Measurements from ENCODE around the gene SHISA3. TPM values are rescaled to one million over a fixed set of nuclear protein-coding genes. Genes with fewer than 3 reads are reported as not detected.
A peak's percentile ranks its signal among the peaks of the same experiment; 100 is the strongest.

The SHISA3 gene
- total RNA-seq, 1 experiment from 2014 or later: 0.18 TPM

GRCh38 chr4:42395595-42395994 is 1.7 kb upstream of the SHISA3 start:
- CTCF ChIA-PET: no interaction called here
- BruUV-seq (replicated peaks): no TSS peak
- ATAC-seq (no peak), DNase-seq (ENCODE audit: low read depth, low spot score) (no peak)
- Histone ChIP-seq H3K4me3 (ENCODE audit: low read depth in 2 of 2, low read length in 2 of 2) (no peak overlapping the region), H3K36me3 (ENCODE audit: control insufficient read depth, insufficient read depth, low read length) (no peaks in the 10 kb centered on the region), H3K27me3 (ENCODE audit: control insufficient read depth, insufficient read depth, low read length) (peaks cover 5% of the 10 kb centered on the region), H3K27ac (ENCODE audit: low read length) (no peak overlapping the region), H3K9me3 (ENCODE audit: control insufficient read depth, insufficient read depth, low read depth, low read length) (no peaks in the 10 kb centered on the region), H3K4me1 (ENCODE audit: control insufficient read depth, insufficient read depth, low read length) (no peaks in the 10 kb centered on the region; the same call in 1 of the 2 replicates)
- POLR2A ChIA-PET: no interaction called here
- no peak for TF ChIP-seq TCF7L2 (IDR thresholded peaks at IDR 0.05; ENCODE audit: low read depth, low read length)
- in situ Hi-C loops (cut with HindIII; ENCODE audit: low pct_unique_long_range_greater_than_20kb, low sequenced_read_pairs): no loop called here
- intact Hi-C loops (cut with micrococcal nuclease; ENCODE audit: unreplicated experiment): no loop called here

- Histone ChIP-seq H3K9me3 (ENCODE audit: control insufficient read depth, insufficient read depth, low read depth, low read length) (no peaks in the 10 kb centered on the region), H3K4me3 (ENCODE audit: low read depth in 2 of 2, low read length in 2 of 2) (no peak overlapping the region), H3K27ac (ENCODE audit: low read length) (no peak overlapping the region), H3K36me3 (ENCODE audit: control insufficient read depth, insufficient read depth, low read length) (no peaks in the 10 kb centered on the region), H3K4me1 (ENCODE audit: control insufficient read depth, insufficient read depth, low read length) (no peaks in the 10 kb centered on the region; the same call in 1 of the 2 replicates), H3K27me3 (ENCODE audit: control insufficient read depth, insufficient read depth, low read length) (peaks cover 5% of the 10 kb centered on the region)
- TF ChIP-seq SIN3A (IDR thresholded peaks at IDR 0.05; ENCODE audit: borderline replicate concordance, insufficient read depth, low read depth, low read length): no peak
- TF ChIP-seq POLR2AphosphoS5 (IDR thresholded peaks at IDR 0.05; ENCODE audit: low read depth, low read length): no peak
- no peak for TF ChIP-seq REST (IDR thresholded peaks at IDR 0.05; ENCODE audit: insufficient read depth in 1 of 2, low read depth in 2 of 2, low read length in 1 of 2)
- TF ChIP-seq CTCF (IDR thresholded peaks at IDR 0.05): no peak
- no peak for TF ChIP-seq TCF7L2 (IDR thresholded peaks at IDR 0.05; ENCODE audit: low read depth, low read length)
- ChIA-PET POLR2A (no interaction called here), CTCF (interaction anchor here (0.7 kb wide), 1 partner anchor 992 kb away, joined by 4 read pairs; no protein-coding TSS in a partner anchor)
- ATAC-seq (no peak), DNase-seq (ENCODE audit: low read depth, low spot score) (no peak)
- no TSS peak for BruUV-seq (replicated peaks)
- intact Hi-C loops (cut with micrococcal nuclease; ENCODE audit: unreplicated experiment) (no loop called here), in situ Hi-C loops (cut with HindIII; ENCODE audit: low pct_unique_long_range_greater_than_20kb, low sequenced_read_pairs) (no loop called here)
Measured at GRCh38 chr4:42396361-42396751, 932 bp upstream of the SHISA3 start.

DNA sequence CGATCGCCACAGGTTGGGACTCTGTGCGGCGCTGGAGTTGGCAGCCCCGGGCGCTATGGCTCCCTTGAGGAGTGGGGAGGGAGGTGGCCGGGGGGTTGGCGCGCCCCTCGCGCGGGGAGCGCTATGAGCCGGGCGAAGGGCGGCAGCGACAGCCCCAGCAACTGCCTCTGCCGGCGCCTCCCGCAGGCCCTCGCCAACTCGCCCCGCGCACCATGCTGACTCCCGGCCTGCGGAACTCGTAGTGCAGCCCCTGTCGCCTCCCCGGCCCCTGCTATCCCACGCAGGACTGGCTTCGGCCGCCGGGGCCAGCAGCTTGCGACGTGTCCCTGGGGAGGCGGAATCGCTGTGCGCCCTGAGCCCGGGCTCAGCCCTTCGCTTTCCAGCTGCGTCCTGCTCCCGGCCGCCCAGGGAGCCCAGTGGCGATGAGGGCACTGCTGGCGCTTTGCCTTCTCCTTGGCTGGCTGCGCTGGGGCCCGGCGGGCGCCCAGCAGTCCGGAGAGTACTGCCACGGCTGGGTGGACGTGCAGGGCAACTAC is 415 bp downstream of the SHISA3 start:
- Histone ChIP-seq H3K4me3 (ENCODE audit: low read depth in 2 of 2, low read length in 2 of 2) (peak overlapping the region; percentile 32 to 39), H3K27me3 (ENCODE audit: control insufficient read depth, insufficient read depth, low read length) (peaks cover 5% of the 10 kb centered on the region), H3K36me3 (ENCODE audit: control insufficient read depth, insufficient read depth, low read length) (no peaks in the 10 kb centered on the region), H3K9me3 (ENCODE audit: control insufficient read depth, insufficient read depth, low read depth, low read length) (no peaks in the 10 kb centered on the region), H3K27ac (ENCODE audit: low read length) (no peak overlapping the region), H3K4me1 (ENCODE audit: control insufficient read depth, insufficient read depth, low read length) (no peaks in the 10 kb centered on the region; the same call in 1 of the 2 replicates)
- BruUV-seq (replicated peaks): no TSS peak
- ChIA-PET CTCF (no interaction called here), POLR2A (no interaction called here)
- intact Hi-C loops (cut with micrococcal nuclease; ENCODE audit: unreplicated experiment) (no loop called here), in situ Hi-C loops (cut with HindIII; ENCODE audit: low pct_unique_long_range_greater_than_20kb, low sequenced_read_pairs) (no loop called here)
- no peak for DNase-seq (ENCODE audit: low read depth, low spot score)
- TF ChIP-seq POLR2AphosphoS5 (IDR thresholded peaks at IDR 0.05; ENCODE audit: low read depth, low read length) (no peak), REST (IDR thresholded peaks at IDR 0.05; ENCODE audit: insufficient read depth in 1 of 2, low read depth in 2 of 2, low read length in 1 of 2) (no peak), TCF7L2 (IDR thresholded peaks at IDR 0.05; ENCODE audit: low read depth, low read length) (no peak), CTCF (IDR thresholded peaks at IDR 0.05) (no peak), SIN3A (IDR thresholded peaks at IDR 0.05; ENCODE audit: borderline replicate concordance, insufficient read depth, low read depth, low read length) (no peak)
- peak; percentile 68 for ATAC-seq
